ENCODE data around the gene GNL1.
"Not testable (repeated sequence)": the region's sequence is repeated elsewhere in the genome, so short reads cannot be mapped to it uniquely, and the experiment has no call there.

GNL1 gene

DNA sequence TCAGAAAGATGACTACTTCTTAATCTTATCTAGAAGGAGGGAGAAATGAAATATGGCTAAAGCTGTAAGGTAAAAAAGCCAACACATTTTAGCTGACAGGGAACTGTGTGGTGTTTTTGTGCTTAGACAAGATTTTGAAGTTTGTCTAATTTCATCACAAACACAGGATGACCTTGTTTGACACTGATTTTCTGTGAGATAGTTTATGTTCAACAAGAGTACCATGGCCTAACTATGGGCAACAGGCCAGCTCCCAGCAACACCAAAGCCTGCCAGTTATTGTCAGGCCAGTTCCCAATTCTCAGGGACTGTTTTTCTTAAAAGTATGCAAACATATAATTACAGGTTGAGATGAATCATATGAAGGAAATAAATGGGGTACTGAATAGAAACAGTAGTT lies 9.5 kb upstream of the GNL1 start:
- DNase-seq = no peak

DNA sequence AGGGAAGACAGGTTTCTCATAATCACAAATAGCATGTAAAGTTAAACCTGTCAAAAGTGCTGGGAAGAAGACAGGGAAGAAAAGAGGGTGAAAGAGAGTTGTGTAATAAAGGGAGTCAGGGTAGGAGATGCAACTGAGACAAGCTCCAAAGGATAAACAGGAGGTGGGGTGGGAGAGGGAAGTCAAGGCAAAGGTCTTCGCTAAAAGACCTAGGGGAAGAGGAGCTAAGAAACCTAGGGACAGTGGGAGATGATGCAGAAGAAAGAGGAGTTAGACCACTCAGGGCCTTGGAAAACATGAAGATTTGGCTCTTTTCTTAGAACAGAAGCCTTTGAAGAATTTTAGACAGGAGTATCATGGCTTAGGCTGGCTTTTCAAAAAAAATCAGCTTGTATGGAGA lies 7.8 kb upstream of the GNL1 start:
- no peak for DNase-seq

DNA sequence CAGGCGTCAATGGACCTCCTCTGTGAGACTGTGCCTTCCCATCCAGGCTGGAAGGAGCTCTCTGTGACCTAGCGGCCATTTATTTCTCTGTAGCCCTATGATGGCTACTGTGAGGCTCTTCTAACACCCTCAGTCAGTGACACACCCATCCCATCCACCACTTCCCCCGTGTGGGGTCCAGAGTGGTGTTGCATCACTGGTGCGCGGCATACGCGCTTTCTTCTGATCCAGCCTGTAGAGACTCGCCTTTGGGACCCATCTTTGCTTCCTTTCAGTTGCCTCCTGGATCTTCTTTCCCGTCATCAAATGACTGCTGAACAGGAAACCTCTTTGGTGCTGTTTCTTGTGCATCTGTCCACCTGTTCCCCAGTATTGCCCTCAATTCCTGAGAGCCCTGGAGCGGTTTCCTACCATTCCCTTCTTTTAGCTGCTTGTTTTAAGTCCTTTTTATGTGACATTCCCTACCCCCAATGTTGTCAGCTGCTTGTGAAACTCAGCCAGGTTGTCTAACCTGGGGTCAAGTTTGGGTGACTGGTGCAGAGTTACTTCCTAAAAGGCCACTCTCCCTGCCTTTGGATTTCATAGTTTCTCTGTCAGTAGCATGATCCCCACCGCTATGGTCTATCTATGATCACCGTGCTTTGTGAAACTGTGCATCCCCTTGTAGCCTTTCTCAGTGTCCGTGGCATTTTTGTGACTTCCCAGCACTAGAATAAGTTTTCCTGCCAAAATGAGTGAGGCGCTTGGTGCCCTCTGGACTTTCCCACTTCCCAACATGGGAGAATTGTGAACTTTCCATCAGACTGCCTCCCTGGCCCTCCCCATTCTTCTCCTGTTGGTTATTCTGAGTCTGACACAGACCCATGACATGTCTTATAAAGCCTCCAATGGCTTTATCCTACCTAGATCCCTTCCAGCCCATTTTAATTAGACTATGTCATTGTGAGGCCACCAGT lies 6.5 kb upstream of the GNL1 start:
- no peak for DNase-seq

DNA sequence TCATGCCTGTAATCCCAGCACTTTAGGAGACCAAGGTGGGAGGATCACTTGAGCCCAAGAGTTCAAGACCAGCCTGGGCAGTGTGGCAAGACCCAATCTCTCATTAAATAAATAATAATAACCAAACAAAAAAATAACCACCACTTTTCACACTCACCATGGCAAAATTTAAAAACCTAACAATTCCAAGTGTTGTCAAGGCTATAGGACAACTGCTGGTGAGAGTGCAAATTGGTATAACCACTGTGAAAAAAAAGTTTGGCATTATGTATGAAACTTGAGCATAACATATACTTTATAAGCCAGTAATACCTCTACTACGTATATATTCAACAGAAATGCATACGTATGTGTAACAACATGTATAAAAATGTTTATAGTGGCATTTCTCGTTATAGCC lies 4.6 kb upstream of the GNL1 start:
- no peak for DNase-seq

DNA sequence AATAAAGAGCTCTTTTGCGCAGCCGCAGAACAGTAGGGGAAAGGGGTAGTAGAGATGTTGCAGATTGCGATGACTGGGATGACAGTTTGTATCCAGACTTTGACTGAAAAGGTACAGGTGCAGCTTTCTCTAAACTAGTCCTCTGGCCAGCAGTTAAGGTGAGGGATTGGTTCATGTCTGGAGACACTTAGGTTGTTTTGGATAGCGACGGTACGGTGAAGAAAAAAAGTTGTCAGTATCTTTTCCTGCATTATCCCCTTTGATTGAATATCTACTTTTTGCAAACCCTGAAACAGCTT lies 1.3 kb upstream of the GNL1 start:
- no peak for DNase-seq

DNA sequence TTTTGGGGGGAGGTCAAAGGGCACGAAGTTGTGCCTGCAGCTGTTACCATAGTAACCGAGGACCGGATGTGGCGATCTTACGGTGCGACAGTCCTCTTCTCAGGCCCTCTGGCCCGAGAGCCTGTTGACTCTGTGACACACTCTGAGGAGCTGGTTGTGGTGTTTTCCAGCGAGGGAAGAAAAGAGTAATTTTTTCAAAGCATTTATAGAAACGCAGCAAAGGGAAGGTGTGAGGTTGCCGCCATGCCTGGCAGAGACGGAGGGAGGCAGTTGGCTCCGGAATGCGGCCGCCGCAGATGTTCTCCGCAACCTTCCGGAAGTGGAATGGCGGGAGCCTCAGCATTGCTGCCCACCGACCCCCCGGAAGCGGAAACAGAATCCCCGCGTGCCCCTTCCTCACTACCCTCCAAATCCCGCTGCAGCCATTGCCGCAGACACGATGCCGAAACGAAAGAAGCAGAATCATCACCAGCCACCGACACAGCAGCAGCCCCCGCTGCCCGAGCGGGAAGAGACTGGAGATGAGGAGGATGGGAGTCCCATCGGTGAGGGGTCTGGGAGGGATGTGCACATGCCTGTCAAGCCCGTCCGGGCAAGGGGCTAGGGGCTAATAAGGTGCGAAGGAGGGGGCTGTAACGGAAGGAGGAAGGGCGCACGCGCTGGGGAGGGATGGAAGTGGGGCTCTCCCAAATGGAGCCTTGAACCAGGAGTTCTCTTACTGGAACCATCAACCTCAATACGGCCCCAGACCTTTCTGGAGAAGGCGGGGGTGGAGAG lies 805 bp upstream of the GNL1 start, which contains the start of gene PRR3:
PRR3 (plus strand) TSS at position 390 of the 777 bp plus-strand sequence; CDS start at position 440, 50 bp downstream.
- DNase-seq = peak; percentile 91

DNA sequence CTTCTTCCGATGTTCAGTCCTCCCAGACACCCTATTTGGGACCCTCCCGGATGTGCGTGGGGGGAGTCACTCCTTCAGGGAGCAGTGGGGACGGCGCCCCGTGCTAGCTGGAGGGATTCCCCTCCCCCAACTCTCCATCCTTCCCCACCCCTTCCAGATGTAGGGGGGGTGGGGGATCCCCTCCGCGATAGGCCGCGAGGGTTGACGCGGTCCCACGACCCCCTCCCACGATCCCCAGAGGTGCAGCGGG lies 548 bp downstream of the GNL1 start:
- DNase-seq = no peak

DNA sequence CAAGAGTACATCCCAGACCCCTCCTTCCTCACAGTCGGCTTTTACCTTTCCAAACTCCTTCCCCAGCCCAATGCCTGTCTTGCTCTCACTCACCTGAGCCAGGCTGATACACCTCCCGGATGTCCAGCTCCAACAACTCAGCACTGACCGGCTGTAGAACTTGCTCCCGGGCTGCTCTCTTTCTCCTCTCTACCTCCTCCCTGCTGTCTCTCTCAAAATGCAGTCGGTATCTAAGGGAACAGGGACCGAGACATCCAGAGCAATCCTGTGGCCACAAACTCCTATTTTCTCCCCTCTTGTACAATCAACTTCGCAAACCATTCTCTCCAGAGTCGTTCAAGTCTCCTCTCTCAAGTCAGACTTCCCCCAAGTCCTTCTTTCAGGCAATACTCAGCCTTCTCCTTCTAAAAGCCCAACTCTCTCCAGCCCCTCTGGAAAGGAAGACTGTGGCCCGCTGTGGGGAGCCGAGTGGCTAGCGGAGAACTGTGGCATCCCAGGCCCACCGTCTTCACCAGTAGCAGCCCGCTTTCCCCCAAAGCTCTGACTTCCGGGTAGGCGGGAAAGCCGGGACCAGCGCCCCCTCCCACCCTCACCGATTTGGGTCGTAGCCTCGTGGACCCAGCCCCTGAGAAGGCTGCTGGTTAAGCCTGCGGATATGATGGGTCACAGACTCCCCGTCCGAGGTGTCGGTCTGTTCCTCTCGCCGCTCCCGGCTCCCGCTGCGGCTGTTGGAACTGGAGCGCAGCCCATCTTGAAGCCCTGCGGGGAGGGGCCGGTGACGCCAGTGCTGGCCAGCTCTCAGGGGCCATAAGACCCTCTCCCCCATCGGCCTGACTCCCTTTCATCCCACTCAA lies 1.1 kb downstream of the GNL1 start:
- no peak for DNase-seq

DNA sequence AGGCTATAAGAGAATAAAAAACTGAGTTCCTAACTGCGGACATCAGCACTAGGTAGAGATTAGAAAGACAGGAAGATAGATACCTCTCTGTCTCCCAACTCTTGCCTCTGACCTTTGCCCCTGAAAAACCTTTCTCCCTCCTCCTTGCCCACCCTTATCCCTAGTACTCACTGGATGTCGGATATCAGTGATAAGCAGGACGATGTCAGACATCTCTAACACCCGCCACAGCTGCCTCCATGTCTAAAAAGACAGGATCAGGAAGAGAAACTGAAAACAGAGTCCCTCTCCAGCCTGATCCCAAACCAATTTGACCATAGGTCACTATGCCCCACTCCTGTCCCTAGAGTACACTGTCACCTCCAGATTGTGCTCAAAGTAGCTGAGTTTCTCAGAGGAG lies 1.9 kb downstream of the GNL1 start:
- no peak for DNase-seq

DNA sequence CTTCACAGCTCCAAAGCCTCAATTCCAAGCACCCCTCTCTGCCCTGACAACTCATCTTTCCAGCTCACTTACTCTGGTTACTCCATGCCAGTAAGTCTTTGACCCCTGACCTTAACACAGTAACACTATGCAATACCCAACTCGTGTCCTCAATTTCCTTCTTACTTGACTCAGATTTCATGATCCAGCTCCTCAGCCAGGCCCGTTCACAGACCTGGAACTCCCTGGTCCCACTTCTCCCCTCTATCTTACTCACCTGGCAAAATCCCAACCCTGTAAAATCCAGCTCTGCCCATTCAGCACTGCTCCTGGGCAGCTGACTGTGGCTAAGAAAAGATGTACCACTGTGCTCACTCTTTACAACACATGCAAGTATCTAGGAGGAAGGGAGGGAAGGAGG lies 7.9 kb downstream of the GNL1 start:
- DNase-seq = no peak

DNA sequence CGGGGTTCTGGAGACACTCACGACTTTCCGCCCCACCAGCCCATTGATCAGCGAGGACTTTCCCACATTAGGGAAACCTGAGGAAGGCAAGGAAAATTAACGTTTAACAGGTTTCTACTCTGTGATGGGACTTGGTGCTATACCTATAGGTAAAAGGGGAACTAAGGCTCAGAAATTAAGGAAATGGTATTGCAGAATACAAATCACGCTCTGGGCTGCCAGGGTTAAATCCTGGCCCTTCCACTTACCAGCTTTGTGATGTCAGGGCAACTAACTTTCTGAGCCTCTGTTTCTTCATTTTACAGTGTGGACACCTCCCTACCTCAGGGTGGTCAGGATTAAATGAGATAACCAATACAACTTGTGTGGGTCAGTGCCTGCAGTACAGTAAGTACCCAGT lies 8.8 kb downstream of the GNL1 start:
- DNase-seq = no peak

DNA sequence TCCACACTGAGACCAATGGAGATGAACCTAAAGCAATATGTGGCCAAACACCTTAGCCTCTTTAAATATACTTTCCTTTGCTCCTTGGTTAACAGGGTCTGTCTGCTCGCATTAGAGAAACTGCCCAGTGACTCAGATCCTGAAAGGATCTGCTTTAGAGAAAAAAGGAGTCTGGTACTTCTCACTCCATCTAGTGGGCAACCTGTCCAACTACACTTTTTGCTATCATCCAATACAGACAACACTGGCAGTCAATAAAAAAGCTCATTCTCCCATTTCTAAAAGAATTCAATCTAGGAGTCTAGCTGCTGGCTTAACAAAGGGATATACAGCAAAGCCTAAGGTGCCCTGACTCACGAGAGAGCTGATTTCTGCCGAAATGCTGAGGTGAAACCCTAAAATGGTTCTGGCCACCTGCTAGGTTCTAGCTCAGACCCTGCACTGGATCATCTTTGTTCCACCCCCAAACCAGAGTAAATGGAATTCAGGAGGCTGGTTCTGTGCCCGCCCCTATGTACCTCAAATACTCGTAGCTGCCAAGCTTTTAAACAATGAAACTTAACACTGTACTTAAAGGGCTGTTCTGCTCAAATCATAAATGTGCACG lies 11.5 kb downstream of the GNL1 start:
- DNase-seq = peak; percentile 39

DNA sequence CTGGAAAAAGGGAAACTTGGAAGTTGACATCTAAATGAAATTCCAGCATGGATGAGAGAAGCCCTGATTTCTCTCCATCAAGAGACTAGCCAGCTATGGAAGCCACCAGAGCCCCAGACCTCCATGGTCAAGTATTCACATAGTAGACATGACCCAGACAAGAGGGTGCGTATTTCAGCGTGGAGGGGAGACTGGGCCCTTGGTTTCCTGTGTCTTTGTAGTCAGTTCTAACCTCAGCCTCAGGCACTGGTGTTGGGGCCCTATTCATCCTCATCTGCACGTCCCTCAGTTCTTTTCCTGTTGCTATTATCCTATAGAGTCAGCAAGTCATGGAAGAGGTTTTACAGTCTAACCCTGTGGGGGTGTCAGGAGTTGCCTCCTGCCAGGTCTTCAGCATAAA lies 12.5 kb downstream of the GNL1 start:
- DNase-seq = no peak

DNA sequence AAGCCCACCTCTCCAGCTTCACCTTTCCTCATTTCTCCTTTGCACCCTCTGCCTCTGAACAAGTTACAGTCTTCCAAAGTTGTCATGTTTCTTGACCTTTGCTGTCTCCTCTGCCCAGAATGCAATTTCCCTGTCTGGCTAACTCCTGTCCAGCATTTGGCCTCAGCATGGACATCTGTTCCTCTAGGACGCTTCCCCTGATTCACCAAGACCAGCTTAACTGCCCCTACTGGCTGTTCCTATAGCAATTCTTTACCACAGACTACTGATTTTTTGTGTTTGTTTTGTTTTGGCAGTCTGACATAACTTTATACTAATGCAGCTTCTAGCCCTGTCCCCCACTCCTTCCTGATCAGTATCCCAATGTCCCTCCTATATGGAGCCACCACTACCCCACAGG lies 13.4 kb downstream of the GNL1 start:
- no peak for DNase-seq

DNA sequence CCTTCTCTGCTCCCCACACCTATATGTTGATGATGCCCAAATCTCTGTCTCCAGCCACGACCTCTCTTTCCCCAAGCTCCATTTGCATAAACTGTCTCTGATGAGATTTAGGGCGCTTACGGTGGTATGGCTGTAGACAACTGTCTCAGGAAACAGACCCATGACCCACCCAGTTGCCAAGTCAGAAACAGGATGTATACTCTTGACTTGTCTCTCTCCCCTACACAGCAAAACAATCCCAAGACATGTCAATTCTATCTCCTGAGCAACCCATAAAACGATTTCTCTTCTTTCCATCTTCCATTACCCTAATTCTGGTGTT lies 13.9 kb downstream of the GNL1 start:
- DNase-seq = no peak

DNA sequence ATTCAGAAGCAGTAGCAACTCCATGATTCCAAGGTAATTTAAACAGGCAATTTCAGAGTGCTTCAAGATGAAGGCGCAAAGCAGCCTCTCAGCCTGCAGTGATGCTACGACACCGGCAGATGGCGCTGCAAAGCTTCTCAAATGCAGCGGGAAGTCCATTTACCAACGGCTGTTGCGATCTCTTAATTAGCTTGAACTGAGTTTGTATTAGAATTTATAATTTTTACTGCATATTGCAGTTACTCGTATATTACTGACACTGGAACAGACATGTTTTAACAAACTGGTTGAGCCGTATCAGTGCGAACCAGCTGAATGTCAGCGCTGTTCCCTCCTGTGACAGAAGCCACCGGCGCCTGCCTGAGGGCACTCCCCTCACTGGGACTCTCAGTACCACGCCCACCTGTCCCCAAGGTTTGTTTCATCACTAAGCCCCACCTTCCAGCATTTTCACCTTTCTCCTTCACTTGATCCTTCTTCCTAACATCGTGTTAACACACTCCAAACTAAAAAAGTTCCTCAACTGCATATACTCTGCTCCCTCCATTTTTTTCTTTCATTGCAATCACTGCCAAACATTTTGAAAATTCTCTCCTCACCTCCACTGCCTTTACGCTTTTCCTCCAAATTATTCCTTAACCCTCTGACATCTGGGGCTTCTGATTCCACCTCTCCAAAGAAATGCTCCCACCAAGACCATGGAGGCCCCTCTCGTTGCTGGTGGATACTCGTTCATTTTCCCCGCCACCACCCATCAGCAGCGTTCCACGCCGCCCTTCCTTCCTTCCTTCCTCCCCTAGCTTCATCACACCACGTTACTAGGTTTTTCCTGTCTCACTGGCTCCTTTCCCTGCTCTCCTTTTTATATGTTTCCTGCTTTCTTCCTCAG lies 14.5 kb downstream of the GNL1 start:
- peak; percentile 62 for DNase-seq

DNA sequence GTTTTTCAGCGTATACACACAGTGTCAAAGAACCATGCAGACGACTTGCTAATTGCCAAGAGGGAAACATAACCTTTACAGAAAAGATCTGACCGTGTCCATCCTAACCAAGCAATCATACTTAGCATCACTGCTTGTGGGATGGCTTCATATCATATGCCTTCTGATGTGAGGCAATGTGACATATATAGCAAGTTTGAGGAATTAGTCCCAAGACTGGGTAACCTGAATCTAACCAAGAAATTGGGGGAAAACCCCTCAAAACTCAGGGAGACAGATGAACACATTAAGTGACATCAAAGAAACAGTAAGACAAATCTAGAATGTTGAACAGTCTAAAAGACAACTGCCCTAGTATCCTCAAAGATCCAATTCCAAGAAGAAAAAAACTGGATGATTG lies 18.4 kb downstream of the GNL1 start:
- DNase-seq = no peak

DNA sequence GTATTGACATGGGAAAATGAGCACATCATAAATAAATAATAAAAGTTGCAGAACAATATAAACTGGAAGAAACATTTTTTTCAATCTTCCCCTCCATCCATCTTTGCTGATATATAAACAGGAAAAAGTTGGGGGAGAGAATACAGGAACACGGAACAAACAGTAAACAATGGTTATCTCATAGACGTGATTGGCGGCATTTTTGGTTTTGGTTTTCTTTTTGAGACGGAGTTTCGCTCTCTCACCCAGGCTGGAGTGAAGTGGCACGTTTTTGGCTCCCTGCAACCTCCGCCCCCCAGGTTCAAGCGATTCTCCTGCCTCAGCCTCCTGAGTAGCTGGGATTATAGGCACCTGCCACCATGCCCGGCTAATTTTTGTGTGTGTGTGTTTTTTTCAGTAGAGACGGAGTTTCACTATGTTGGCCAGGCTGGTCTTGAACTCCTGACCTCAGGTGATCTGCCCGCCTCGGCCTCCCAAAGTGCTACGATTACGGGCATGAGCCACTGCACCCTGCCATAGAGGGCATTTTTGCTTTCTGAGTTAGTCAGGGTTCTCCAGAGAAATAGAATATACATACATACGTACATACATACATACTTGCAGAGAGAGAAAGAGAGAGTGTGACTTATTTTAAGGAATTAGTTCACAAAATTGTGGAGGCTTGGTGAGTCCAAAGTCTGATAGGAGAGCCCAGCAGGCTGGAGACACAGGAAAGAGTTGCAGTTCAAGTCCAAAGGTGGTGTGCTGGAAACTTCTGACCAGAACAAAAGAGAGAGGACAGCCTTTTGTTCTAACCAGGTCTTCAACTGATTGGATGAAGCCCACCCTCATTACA lies 22.6 kb downstream of the GNL1 start:
- no peak for DNase-seq

DNA sequence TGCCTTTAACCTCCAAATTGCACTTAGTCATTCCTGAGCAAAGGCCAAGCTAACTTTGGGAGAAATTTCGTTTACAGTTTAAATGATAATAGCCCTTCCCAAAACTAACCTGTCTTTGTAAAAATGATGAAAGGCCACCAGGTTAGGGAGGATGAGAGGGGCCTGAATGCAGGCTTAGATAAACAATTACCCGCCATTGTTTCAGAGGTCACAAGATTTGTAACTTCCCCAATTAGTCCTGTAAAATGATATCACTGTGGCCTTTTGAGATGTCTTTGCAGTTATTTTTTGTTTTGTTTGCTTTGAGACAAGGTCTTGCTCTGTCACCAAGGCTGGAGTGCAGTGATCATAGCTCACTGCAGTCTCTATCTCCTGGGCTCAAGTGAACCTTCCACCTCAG lies 26.3 kb downstream of the GNL1 start:
- DNase-seq = no peak

DNA sequence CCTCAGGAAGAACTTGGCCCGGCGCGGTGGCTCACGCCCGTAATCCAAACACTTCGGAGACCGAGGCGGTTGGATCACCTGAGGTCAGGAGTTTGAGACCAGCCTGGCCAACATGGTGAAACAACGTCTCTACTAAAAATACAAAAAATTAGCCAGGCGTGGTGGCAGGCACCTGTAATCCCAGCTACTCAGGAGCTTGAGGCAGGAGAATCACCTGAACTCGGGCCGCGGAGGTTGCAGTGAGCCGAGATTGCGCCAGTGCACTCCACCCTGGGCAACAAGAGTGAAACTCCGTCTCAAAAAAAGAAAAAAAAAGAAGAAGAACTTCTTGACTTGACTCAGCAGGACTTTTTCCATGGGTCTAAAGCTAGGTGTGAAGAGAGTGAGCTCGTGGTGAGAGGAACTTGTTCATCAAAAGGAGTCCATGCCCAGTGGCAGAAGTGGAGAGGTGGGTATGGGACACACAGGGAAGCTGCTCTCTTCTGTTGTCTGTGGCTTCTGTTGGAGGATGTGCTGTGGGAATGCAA lies 26.9 kb downstream of the GNL1 start:
- DNase-seq = not testable (repeated sequence)

DNA sequence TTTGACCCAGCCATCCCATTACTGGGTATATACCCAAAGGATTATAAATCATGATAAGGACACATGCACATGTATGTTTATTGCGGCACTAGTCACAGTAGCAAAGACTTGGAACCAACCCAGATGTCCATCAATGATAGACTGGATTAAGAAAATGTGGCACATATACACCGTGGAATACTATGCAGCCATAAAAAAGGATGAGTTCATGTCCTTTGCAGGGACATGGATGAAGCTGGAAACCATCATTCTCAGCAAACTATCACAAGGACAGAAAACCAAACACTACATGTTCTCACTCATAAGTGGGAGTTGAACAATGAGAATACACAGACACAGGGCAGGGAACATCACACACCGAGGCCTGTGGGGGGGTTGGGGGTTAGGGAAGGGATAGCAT lies 29.8 kb downstream of the GNL1 start:
- DNase-seq = not testable (repeated sequence)
